Activated naive CD4-positive, alpha-beta T cell treated with anti-CD3 and anti-CD28 coated beads, Interleukin-2, amount 50 U/mL, for 24 hours (primary cell): Measurements from ENCODE around the gene PLAGL1.

ENCODE experiments used
- H3K27ac Mint-ChIP-seq: one replicate; pipeline ENCODE4 v1.8.0; 2021; ENCODE audit warnings: mild to moderate bottlenecking, mixed read lengths
- H3K27me3 Mint-ChIP-seq: one replicate; pipeline ENCODE4 v1.8.0; 2021; ENCODE audit warnings: mixed read lengths
- H3K36me3 Mint-ChIP-seq: one replicate; pipeline ENCODE4 v1.8.0; 2021; ENCODE audit warnings: mixed read lengths
- H3K4me1 Mint-ChIP-seq: one replicate; pipeline ENCODE4 v1.8.0; 2021; ENCODE audit warnings: mixed read lengths
- H3K4me3 Mint-ChIP-seq: one replicate; pipeline ENCODE4 v1.8.0; 2021; ENCODE audit warnings: mild to moderate bottlenecking, mixed read lengths
- H3K9me3 Mint-ChIP-seq: one replicate; pipeline ENCODE4 v1.8.0; 2021; ENCODE audit warnings: mixed read lengths

PLAGL1 gene

DNA sequence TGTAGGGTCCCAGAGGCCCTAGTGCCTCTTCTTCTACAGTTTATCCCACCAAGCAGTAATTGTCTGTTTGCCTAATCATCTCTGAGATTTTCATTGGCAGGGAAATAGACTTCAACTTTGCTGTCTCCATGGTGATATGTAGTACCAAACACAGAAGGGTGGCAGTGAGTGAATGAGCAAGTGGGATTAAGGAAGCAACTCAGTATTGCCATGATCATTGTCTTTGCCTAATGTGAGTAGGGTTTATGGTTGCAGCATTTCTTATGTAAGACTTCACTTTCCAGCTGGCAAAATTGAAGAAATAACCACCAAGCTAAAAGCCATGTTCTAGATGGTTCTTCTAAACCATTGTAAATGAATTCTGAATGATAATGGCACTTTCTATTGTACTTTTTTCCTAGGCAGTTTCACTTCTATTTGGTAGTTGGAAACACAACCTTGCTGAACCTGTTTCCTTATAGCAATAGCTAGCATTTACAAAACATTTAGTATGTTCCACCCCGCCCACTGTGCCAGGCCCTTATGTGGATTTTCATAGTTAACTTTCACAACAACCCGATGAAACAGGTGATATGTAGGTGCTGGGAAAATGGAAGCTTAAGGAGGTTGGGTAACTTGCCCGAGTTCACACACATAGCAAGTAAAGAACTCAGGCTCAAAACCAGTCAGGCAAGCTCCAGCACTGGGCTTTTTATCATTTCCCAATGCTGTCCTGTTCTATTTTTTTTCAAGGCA is 111.8 kb downstream of the PLAGL1 start:
- no peak overlapping the region for H3K4me3 Mint-ChIP-seq
- H3K27ac Mint-ChIP-seq, result no peak overlapping the region
- no peaks in the 10 kb centered on the region for H3K4me1 Mint-ChIP-seq
- H3K27me3 Mint-ChIP-seq, result no peaks in the 10 kb centered on the region
- no peaks in the 10 kb centered on the region for H3K9me3 Mint-ChIP-seq
- peaks cover 2% of the 10 kb centered on the region for H3K36me3 Mint-ChIP-seq

DNA sequence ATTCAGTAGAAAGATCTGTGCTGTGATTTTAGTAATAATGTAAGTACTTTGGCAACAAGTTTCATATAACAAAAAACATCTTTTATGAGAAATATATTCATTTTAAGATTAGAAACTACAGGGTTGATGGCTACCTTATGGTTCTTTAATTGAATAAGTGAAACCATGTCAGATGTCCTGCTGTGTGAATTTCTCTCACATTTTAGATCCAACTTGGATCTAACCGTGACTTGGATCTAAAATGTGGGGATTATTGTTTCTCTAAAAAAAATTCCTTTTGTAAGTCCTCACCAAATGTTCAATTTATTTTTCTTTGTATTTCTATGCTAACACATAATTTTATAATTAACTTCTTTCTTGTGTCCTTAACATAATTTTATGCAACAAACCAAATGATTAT is 113.4 kb downstream of the PLAGL1 start:
- Mint-ChIP-seq H3K9me3 (no peaks in the 10 kb centered on the region), H3K36me3 (no peaks in the 10 kb centered on the region), H3K27me3 (no peaks in the 10 kb centered on the region), H3K4me1 (no peaks in the 10 kb centered on the region), H3K27ac (no peak overlapping the region), H3K4me3 (no peak overlapping the region)
